OCI-LY3 (cell line): ENCODE data around the gene ACTR1A.

Experiments
- CTCF ChIP-seq: fragments of 200-600, 300-600 bp; sonication (generic); IDR thresholded peaks from 2 replicates; pipeline ENCODE4 v1.5.1; 2014; ENCODE audit warnings: antibody characterized with exemption, low read length, low read depth
- EZH2phosphoT487 ChIP-seq: fragments of 200-600 bp; shearing (Covaris generic); IDR thresholded peaks from 2 replicates; pipeline ENCODE4 v1.6.1; 2018; ENCODE audit warnings: antibody characterized with exemption, mixed run types, low read depth

DNA sequence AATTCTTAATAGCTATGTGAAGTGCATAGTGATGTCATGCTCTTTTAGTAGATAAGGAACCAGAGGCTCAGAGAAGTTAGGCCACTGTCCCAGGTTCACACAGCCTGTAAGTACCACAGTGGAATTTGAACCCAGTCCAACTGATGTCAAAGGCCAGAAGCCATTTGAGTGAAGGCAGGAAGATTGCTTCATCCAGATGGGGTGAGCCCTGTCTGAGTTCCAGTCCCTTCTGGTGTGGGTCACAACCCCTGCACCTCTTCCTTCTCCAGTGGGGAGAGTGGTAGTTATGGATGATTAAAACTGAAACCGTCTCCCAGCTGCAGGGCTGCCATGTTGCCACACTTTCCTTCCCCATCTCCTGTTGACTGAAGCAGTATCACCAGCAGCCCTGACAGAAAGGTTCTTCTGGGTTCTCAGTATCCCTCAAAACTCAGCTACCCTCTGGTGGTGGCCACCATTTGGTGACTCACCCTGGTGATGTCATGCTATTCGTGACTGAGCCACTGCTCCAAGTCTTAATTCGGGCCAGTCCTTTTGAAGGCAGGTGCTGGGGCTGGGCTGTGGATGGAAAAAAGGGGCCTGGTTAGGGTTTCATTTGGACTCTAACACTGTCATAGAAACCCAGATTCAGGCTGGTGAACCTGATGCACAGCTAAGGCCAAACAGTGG is 49.7 kb downstream of the ACTR1A start:
- TF ChIP-seq CTCF (no peak), EZH2phosphoT487 (no peak)
